Measurements from ENCODE around the gene BICC1. TPM values are rescaled to one million over a fixed set of nuclear protein-coding genes. Genes with fewer than 3 reads are reported as not detected.

BICC1 gene
- total and polyA plus RNA-seq, 2 of the 8 experiments (the other 6 are each of a cell fraction or from before 2014, with no cell fraction given): 0.20 to 0.73 TPM

DNA sequence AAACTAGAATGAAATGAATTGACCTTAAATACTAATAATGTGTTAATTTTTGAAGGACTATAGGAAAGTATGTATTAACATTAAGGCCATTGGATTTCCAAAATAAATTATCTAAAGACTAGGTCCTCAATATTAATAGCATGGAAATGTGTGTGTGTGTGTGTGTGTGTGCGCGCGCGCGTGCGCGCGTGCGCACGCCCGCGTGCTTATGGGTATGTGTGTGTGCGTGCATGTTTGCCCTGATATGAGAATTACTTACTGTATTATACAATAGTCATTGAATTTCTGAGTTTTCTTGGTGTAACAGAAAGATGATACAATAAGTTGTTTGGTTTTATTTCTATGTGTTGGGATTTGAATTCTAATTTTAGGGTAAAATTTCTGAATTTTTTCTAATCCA lies 205.9 kb downstream of the BICC1 start (continued):
- TF ChIP-seq, protein P1, sequence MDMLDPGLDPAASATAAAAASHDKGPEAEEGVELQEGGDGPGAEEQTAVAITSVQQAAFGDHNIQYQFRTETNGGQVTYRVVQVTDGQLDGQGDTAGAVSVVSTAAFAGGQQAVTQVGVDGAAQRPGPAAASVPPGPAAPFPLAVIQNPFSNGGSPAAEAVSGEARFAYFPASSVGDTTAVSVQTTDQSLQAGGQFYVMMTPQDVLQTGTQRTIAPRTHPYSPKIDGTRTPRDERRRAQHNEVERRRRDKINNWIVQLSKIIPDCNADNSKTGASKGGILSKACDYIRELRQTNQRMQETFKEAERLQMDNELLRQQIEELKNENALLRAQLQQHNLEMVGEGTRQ (IDR thresholded peaks at IDR 0.05; ENCODE audit: low read length): no peak
- TF ChIP-seq BCL11A (IDR thresholded peaks at IDR 0.05; ENCODE audit: low read depth in 2 of 2, low read length in 2 of 2): no peak
- TF ChIP-seq NANOG (IDR thresholded peaks at IDR 0.05; ENCODE audit: insufficient read depth, low read depth, low read length, poor library complexity, severe bottlenecking): no peak
- TF ChIP-seq POLR2A (IDR thresholded peaks at IDR 0.05; ENCODE audit: control extremely low read depth in 1 of 2, low read depth in 2 of 2, low read length in 2 of 2): no peak
- TF ChIP-seq EP300 (IDR thresholded peaks at IDR 0.05; ENCODE audit: borderline replicate concordance in 1 of 2, low read depth in 2 of 2, low read length in 2 of 2): no peak
